Astrocyte of the cerebellum (primary cell): ENCODE results near the gene MASP2.
"Not testable (repeated sequence)": the region's sequence is repeated elsewhere in the genome, so short reads cannot be mapped to it uniquely, and the experiment has no call there.

Source experiments
- DNase-seq: peaks from one replicate; pipeline ENCODE4 v3.0.0-alpha.2; 2011; ENCODE audit warnings: low read depth
- H3K4me3 ChIP-seq: 2 replicates; pipeline ENCODE4 v1.5.1; 2011; ENCODE audit warnings: mild to moderate bottlenecking, low read depth, low read length, moderate library complexity
- in situ Hi-C: cut with HindIII; loops from 2 replicates; pipeline ENCODE4 v1.10.0; 2017; ENCODE audit warnings: low sequenced_read_pairs
- TF ChIP-seq, protein P1 (sequence below): IDR thresholded peaks from 2 replicates; pipeline ENCODE4 v1.5.1; 2012; ENCODE audit warnings: low read length, low read depth, moderate library complexity, mild to moderate bottlenecking; ENCODE audit errors: missing control alignments

The MASP2 gene

GRCh38 chr1:11046625-11047365 lies at the start of gene MASP2:
Gene MASP2, minus strand, starts transcription at chr1:11047239. Its CDS starts 32 bp downstream, at chr1:11047207.
- no peak for DNase-seq
- in situ Hi-C loops: no loop called here
- TF ChIP-seq, protein P1, sequence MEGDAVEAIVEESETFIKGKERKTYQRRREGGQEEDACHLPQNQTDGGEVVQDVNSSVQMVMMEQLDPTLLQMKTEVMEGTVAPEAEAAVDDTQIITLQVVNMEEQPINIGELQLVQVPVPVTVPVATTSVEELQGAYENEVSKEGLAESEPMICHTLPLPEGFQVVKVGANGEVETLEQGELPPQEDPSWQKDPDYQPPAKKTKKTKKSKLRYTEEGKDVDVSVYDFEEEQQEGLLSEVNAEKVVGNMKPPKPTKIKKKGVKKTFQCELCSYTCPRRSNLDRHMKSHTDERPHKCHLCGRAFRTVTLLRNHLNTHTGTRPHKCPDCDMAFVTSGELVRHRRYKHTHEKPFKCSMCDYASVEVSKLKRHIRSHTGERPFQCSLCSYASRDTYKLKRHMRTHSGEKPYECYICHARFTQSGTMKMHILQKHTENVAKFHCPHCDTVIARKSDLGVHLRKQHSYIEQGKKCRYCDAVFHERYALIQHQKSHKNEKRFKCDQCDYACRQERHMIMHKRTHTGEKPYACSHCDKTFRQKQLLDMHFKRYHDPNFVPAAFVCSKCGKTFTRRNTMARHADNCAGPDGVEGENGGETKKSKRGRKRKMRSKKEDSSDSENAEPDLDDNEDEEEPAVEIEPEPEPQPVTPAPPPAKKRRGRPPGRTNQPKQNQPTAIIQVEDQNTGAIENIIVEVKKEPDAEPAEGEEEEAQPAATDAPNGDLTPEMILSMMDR: no peak
- H3K4me3 ChIP-seq: no peak within 1 kb of the TSS

GRCh38 chr1:11083784-11084183 lies 36.7 kb upstream of the MASP2 start:
- H3K4me3 ChIP-seq, DNase-seq, in situ Hi-C loops: not testable (repeated sequence)

GRCh38 chr1:11080931-11081330 lies 33.9 kb upstream of the MASP2 start:
- no peak for DNase-seq
- TF ChIP-seq, protein P1: no peak
- in situ Hi-C loops: no loop called here
- no peak overlapping the region for H3K4me3 ChIP-seq

- no peak for DNase-seq
- TF ChIP-seq, protein P1: no peak
- in situ Hi-C loops: no loop called here
- H3K4me3 ChIP-seq: no peak overlapping the region
These were observed 31.6 kb upstream of the MASP2 start for GRCh38 chr1:11078631-11079030.

DNA sequence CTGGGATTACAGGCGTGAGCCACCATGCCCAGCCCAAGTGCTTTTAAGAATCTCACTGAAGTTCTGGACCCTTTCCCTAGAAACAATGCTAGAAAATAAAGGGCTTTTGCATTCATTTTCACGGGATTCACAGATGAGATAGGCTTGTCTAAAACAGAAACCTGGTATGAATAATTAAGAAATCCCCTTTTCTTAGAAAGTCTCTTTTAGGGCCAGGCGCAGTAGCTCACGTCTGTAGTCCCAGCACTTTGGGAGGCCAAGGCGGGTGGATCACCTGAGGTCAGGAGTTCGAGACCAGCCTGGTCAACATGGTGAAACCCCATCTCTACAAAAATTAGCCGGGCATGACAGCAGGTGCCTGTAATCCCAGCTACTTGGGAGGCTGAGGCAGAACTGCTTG lies 26.4 kb upstream of the MASP2 start:
- DNase-seq, in situ Hi-C loops, H3K4me3 ChIP-seq: not testable (repeated sequence)

DNA sequence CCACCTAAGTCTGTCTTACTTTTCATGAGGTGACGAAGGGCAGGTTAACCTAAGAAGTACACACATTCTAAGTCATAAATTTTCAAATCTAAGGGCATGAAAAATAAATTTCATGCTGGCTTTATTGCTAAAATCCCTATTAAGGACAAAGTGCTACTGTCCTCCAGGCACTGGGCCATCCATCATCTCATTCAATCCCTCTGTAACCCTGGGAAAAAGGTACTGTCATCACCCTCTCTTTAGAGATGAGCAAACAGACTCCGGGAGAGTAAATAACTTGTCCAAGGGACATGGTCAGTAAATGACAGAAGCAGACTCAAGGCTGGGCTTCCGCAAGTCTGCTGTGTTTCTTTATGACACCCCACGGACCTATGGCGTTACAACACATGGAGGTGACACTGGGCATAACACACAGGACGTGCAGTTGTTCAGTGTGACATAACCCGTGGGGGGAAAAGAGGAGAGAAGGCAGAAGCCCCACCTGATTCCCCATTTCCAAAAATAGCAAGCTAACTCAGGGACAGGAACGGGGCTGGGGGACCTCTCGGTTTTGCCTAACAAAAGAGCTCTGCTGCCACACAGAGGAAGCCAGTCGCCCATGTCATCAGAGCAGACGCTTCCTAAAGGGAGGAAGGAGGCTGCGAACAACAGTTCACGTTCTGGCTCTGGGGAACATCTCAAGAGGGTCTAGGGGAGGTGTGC lies 25.3 kb upstream of the MASP2 start:
- TF ChIP-seq, protein P1: no peak
- in situ Hi-C loops: no loop called here
- no peak overlapping the region for H3K4me3 ChIP-seq
- no peak for DNase-seq

DNA sequence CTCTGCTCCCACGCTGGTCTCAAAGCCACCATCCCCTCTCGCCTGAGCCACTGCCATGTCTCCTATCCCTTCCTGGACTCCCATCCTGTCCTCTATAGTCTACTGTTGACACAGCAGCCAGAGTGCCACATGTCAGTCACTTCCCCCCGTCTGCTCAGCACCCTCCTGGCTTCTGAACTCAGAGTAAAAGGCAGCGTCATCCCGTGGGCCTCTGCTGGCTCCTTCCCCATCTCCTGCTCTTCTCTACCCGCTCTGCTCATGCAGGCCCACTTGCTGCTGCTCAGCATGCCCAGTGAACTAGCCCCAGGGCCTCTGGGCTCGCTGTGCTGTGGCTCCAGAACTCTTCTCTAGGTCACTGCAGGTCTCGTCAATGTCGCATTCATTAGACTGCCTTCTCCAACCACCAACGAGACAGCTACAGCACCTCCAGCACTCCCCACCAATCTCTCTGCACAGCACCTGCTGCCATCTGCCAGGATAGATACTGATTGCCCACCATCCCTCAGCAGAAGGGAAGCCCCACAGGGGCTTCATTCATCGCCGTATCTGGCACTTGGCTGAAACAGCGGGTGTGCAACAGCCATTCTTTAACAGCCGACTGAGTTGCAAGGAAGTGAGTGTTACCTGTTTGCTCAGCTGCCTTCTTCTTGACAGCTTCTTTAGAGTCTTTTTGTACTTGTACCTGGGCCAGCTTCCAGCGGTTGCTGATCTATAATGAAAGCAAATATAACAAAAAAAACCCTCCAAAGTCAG lies 24.6 kb upstream of the MASP2 start:
- no peak overlapping the region for H3K4me3 ChIP-seq
- TF ChIP-seq, protein P1: no peak
- no peak for DNase-seq
- in situ Hi-C loops: no loop called here
